ENCODE results near the gene DMWD.

The DMWD gene

DNA sequence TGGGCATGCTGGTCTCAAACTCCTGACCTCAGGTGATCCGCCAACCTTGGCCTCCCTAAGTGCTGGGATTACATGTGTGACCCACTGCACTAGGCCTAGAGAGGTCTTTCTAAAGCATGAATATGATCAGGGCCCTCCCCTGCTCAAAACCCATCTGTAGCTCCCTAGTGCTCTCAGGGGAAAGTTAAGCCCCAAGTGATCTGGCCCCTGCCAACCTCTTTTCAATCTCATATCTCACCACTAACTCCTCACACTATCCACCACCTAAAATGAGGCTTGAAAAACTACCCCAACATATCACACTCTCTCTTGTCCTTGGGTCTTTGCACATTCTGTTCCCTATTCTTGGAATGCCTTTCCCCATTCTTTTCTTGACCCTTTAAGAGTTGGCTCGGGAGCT, 2.0 kb upstream of the DMWD start:
- H3K4me3 ChIP-seq (ENCODE audit: low read length) = no peak overlapping the region
- TF ChIP-seq, protein P1, sequence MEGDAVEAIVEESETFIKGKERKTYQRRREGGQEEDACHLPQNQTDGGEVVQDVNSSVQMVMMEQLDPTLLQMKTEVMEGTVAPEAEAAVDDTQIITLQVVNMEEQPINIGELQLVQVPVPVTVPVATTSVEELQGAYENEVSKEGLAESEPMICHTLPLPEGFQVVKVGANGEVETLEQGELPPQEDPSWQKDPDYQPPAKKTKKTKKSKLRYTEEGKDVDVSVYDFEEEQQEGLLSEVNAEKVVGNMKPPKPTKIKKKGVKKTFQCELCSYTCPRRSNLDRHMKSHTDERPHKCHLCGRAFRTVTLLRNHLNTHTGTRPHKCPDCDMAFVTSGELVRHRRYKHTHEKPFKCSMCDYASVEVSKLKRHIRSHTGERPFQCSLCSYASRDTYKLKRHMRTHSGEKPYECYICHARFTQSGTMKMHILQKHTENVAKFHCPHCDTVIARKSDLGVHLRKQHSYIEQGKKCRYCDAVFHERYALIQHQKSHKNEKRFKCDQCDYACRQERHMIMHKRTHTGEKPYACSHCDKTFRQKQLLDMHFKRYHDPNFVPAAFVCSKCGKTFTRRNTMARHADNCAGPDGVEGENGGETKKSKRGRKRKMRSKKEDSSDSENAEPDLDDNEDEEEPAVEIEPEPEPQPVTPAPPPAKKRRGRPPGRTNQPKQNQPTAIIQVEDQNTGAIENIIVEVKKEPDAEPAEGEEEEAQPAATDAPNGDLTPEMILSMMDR (conservative IDR thresholded peaks at IDR 0.05; ENCODE audit: low read depth, low read length) = no peak
- no peak for DNase-seq (ENCODE audit: low read depth)

DNA sequence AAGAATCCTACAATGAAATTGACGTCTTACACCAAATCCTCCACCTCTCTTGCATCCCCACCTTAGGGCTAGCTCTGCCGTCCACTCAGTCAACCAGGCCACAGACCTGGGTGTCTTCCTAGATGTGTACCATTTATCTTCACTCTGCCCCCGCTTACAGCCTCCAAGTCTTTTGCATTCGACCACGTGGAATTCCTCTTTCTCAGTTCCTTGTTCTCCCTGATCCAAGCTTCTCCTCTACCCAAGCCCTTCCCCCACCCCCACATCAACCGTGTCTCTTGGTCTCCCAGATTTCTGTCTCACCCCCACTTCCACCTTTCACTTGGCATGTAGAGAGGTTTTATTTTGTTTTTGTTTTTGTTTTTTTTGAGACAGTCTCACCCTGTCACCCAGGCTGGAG, 1.2 kb upstream of the DMWD start:
- no peak for DNase-seq (ENCODE audit: low read depth)
- TF ChIP-seq, protein P1 (conservative IDR thresholded peaks at IDR 0.05; ENCODE audit: low read depth, low read length) = no peak
- no peak overlapping the region for H3K4me3 ChIP-seq (ENCODE audit: low read length)

DNA sequence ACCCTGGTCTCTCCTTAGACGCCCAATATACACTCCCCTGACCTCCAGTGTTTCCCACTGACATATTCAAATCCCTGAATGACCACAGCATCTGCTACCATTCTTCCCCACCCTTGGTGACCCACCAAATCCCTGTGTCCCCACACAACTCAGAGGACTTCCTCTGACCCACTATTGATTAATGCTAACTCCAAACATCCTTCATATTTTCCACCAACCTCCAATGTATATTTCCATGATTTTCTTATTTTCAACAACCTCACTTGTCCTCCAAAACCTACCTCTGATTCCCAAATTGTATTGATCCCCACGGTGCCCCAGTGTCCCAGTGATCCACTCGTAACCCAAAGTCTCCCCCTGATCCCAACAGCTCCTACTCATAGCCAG, 526 bp upstream of the DMWD start:
- TF ChIP-seq, protein P1 (conservative IDR thresholded peaks at IDR 0.05; ENCODE audit: low read depth, low read length) = no peak
- peak overlapping the region; percentile 11 for H3K4me3 ChIP-seq (ENCODE audit: low read length)
- no peak for DNase-seq (ENCODE audit: low read depth)

DNA sequence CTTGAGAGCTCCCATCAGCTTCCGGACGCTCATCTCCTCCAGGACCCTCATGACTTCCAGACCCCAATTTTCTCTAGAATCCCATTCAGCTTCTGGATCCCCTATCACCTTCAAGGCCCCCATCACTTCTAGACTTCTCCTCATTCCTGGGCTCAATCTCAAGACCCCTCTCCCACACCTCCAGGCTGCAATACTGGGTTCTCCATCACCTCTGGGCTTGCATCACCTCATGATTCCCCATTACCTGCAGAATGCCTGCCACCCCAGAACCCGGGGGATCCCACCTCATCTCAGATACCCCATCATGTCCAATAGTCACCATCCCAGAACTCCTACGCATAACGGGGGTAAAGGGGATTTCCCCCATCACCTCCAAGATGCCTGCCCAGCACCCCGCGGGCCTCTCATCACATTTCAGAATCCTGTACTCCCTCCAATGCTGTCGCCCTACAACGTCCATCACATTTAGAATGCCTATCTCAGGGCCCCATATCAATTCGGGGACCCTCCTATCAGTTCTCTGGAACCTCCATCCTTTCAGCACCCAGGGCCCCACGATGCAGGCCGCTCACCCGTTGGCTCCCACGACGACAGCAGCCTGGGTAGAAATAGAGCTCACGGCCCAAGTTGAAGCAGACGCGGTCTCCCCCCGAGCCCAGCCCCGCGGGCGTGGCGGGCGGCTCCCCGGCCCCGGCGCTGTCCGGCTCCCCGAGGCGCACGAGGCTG, 738 bp downstream of the DMWD start:
- peak overlapping the region; percentile 87 for H3K4me3 ChIP-seq (ENCODE audit: low read length)
- no peak for DNase-seq (ENCODE audit: low read depth)
- TF ChIP-seq, protein P1 (conservative IDR thresholded peaks at IDR 0.05; ENCODE audit: low read depth, low read length) = no peak

DNA sequence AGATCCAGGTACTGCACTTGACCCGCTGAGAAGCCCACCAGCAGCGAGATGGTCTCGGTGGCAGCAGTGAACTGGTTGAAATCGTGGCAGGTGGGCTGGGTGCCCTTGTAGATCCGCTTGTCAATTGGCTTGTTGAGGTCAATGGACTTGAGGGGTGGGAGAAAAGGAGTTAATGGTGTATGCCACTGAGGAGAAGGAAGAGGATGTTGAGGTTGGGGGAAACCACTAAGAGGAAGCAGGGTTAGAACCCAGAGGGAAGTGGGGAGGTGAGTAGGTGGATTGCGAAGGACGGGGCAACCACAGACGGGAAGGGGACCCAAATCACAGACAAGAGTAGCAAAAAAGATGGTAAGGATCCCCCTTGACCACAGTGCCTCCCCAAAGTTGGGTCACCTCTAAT, 1.7 kb downstream of the DMWD start:
- no peak for DNase-seq (ENCODE audit: low read depth)
- TF ChIP-seq, protein P1 (conservative IDR thresholded peaks at IDR 0.05; ENCODE audit: low read depth, low read length) = no peak
- H3K4me3 ChIP-seq (ENCODE audit: low read length) = no peak overlapping the region

DNA sequence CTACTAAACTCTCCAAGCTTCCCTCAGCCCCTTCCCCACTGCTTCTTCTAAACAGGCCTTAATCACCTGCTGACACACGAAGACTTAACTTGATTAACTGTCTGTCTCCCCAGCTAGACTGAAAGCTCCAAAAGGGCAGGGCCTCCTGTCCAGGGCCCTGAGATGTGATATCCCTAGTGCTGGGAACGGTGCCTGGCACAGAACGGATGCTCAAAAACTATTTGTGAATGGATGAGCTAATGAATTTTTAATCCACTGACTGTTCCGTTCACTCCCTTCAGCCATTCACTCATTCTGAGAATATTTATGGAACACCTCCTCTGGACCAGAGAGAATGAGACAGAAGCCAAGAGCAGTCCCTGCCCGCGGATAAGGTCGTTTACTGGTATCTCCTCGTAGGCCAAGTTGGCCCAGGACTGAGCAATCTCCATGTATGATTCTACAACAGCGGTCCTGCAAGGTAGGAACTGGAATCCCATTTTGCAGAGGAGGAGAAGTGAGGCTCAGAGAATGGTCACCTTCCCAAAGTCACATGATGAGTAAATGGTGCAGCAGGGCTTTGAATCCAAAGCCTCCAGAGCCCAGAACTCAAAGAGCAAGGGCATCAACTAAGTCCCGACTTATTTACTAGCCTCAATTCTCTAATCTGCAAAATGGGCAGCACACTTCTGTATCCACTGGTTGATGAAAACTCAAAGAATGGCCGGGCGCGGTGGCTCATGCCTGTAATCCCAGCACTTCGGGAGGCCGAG, 3.4 kb downstream of the DMWD start:
- no peak for DNase-seq (ENCODE audit: low read depth)
- H3K4me3 ChIP-seq (ENCODE audit: low read length) = no peak overlapping the region
- TF ChIP-seq, protein P1 (conservative IDR thresholded peaks at IDR 0.05; ENCODE audit: low read depth, low read length) = no peak

DNA sequence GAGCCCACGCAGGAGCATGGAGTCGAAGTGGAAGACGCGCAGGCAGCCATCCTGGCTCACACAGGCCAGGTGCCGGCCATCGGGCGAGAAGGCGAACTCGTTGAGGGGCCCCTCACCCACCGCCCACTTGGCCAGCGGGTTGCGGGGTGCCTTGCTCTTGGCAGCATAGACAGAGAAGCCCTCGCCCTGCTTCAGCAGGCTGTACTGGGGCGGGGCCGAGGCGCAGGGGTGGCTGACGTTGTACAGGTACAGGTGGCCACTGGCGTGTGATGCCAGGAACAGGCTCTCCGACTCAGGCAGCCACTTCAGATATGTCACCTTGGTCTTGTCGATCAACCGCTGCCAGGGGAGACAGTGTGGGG, 6.1 kb downstream of the DMWD start:
- DNase-seq (ENCODE audit: low read depth) = no peak
- TF ChIP-seq, protein P1 (conservative IDR thresholded peaks at IDR 0.05; ENCODE audit: low read depth, low read length) = no peak
- H3K4me3 ChIP-seq (ENCODE audit: low read length) = no peak overlapping the region

All from retinal pigment epithelial cell (primary cell).